ENCODE results near the gene UNC5A.

The UNC5A gene

GRCh38 chr5:176890455-176891330 lies 80.3 kb downstream of the UNC5A start:
- no peak for TF ChIP-seq JUND (IDR thresholded peaks at IDR 0.05; ENCODE audit: low read depth)
- in situ Hi-C loops (cut with HindIII; ENCODE audit: low pct_unique_long_range_greater_than_20kb, low sequenced_read_pairs) = no loop called here
- no peak for DNase-seq (ENCODE audit: low read depth in 1 of 2, low spot score in 1 of 2)

GRCh38 chr5:176891331-176891958 lies 81.1 kb downstream of the UNC5A start:
- no peak for DNase-seq (ENCODE audit: low read depth in 1 of 2, low spot score in 1 of 2)
- TF ChIP-seq JUND (IDR thresholded peaks at IDR 0.05; ENCODE audit: low read depth) = no peak
- in situ Hi-C loops (cut with HindIII; ENCODE audit: low pct_unique_long_range_greater_than_20kb, low sequenced_read_pairs) = no loop called here

GRCh38 chr5:176892663-176893062 lies 82.3 kb downstream of the UNC5A start:
- DNase-seq (ENCODE audit: low read depth in 1 of 2, low spot score in 1 of 2) = no peak
- no peak for TF ChIP-seq JUND (IDR thresholded peaks at IDR 0.05; ENCODE audit: low read depth)
- in situ Hi-C loops (cut with HindIII; ENCODE audit: low pct_unique_long_range_greater_than_20kb, low sequenced_read_pairs) = no loop called here

- no peak for TF ChIP-seq JUND (IDR thresholded peaks at IDR 0.05; ENCODE audit: low read depth)
- no peak for DNase-seq (ENCODE audit: low read depth in 1 of 2, low spot score in 1 of 2)
- in situ Hi-C loops (cut with HindIII; ENCODE audit: low pct_unique_long_range_greater_than_20kb, low sequenced_read_pairs) = no loop called here
These were observed 83.9 kb downstream of the UNC5A start for GRCh38 chr5:176894298-176894697.

GRCh38 chr5:176895831-176896230 lies 85.5 kb downstream of the UNC5A start:
- in situ Hi-C loops (cut with HindIII; ENCODE audit: low pct_unique_long_range_greater_than_20kb, low sequenced_read_pairs) = no loop called here
- DNase-seq (ENCODE audit: low read depth in 1 of 2, low spot score in 1 of 2) = no peak
- no peak for TF ChIP-seq JUND (IDR thresholded peaks at IDR 0.05; ENCODE audit: low read depth)

GRCh38 chr5:176897263-176897662 lies 86.9 kb downstream of the UNC5A start:
- no peak for DNase-seq (ENCODE audit: low read depth in 1 of 2, low spot score in 1 of 2)
- in situ Hi-C loops (cut with HindIII; ENCODE audit: low pct_unique_long_range_greater_than_20kb, low sequenced_read_pairs) = no loop called here
- TF ChIP-seq JUND (IDR thresholded peaks at IDR 0.05; ENCODE audit: low read depth) = no peak

GRCh38 chr5:176899296-176899891 lies 89.0 kb downstream of the UNC5A start, which contains the start of gene HK3:
TSS of gene HK3 (minus strand) at chr5:176899346. CDS start at chr5:176896159, 3,187 bp downstream.
- in situ Hi-C loops (cut with HindIII; ENCODE audit: low pct_unique_long_range_greater_than_20kb, low sequenced_read_pairs) = no loop called here
- TF ChIP-seq JUND (IDR thresholded peaks at IDR 0.05; ENCODE audit: low read depth) = no peak
- DNase-seq (ENCODE audit: low read depth in 1 of 2, low spot score in 1 of 2) = no peak

GRCh38 chr5:176899946-176900779 lies 89.8 kb downstream of the UNC5A start:
- in situ Hi-C loops (cut with HindIII; ENCODE audit: low pct_unique_long_range_greater_than_20kb, low sequenced_read_pairs) = no loop called here
- TF ChIP-seq JUND (IDR thresholded peaks at IDR 0.05; ENCODE audit: low read depth) = no peak
- no peak for DNase-seq (ENCODE audit: low read depth in 1 of 2, low spot score in 1 of 2)

GRCh38 chr5:176900780-176901204 lies 90.4 kb downstream of the UNC5A start:
- in situ Hi-C loops (cut with HindIII; ENCODE audit: low pct_unique_long_range_greater_than_20kb, low sequenced_read_pairs) = no loop called here
- TF ChIP-seq JUND (IDR thresholded peaks at IDR 0.05; ENCODE audit: low read depth) = no peak
- DNase-seq (ENCODE audit: low read depth in 1 of 2, low spot score in 1 of 2) = no peak

- no peak for DNase-seq (ENCODE audit: low read depth in 1 of 2, low spot score in 1 of 2)
- in situ Hi-C loops (cut with HindIII; ENCODE audit: low pct_unique_long_range_greater_than_20kb, low sequenced_read_pairs) = no loop called here
- TF ChIP-seq JUND (IDR thresholded peaks at IDR 0.05; ENCODE audit: low read depth) = no peak
These were observed 91.1 kb downstream of the UNC5A start for GRCh38 chr5:176901260-176902101.

GRCh38 chr5:176902102-176902814 lies 91.9 kb downstream of the UNC5A start:
- no peak for DNase-seq (ENCODE audit: low read depth in 1 of 2, low spot score in 1 of 2)
- TF ChIP-seq JUND (IDR thresholded peaks at IDR 0.05; ENCODE audit: low read depth) = no peak
- in situ Hi-C loops (cut with HindIII; ENCODE audit: low pct_unique_long_range_greater_than_20kb, low sequenced_read_pairs) = no loop called here

Measured in T47D (cell line).